ENCODE results near the gene ETHE1. TPM values are rescaled to one million over a fixed set of nuclear protein-coding genes. Genes with fewer than 3 reads are reported as not detected.
A peak's percentile ranks its signal among the peaks of the same experiment; 100 is the strongest.

ETHE1 gene
- polyA plus RNA-seq, 1 experiment, result 104 TPM

- peak overlapping the region; percentile 29 for H3K4me3 ChIP-seq (ENCODE audit: low read depth, low read length)
- H3K9me3 ChIP-seq (ENCODE audit: control insufficient read depth, insufficient read depth, low read length), result 0 out of 2 replicates have a peak, but pooled peaks cover 3% of the 10 kb centered on the region
- H3K27ac ChIP-seq (ENCODE audit: low read depth, low read length), result peak overlapping the region; percentile 70
- ChIA-PET CTCF (no interaction called here), POLR2A (interaction anchor here (3.4 kb wide), 1 partner anchor 12 kb away, joined by 12 read pairs; no protein-coding TSS in a partner anchor)
- no peak for TF ChIP-seq CTCF (IDR thresholded peaks at IDR 0.05; ENCODE audit: low read depth, low read length)
- no peaks in the 10 kb centered on the region for H3K27me3 ChIP-seq (ENCODE audit: control insufficient read depth, insufficient read depth, low read length)
- peak; percentile 88 for DNase-seq (ENCODE audit: low read depth, low spot score)
Observed at GRCh38 chr19:43474986-43475705, 51.9 kb downstream of the ETHE1 start.

GRCh38 chr19:43474487-43474886 is 52.5 kb downstream of the ETHE1 start:
- DNase-seq (ENCODE audit: low read depth, low spot score), result no peak
- POLR2A ChIA-PET, result interaction anchor here (3.4 kb wide), 1 partner anchor 11 kb away, joined by 12 read pairs; no protein-coding TSS in a partner anchor
- Histone ChIP-seq H3K27ac (ENCODE audit: low read depth, low read length) (no peak overlapping the region), H3K27me3 (ENCODE audit: control insufficient read depth, insufficient read depth, low read length) (no peaks in the 10 kb centered on the region), H3K9me3 (ENCODE audit: control insufficient read depth, insufficient read depth, low read length) (0 out of 2 replicates have a peak, but pooled peaks cover 3% of the 10 kb centered on the region), H3K4me3 (ENCODE audit: low read depth, low read length) (no peak overlapping the region)
- CTCF ChIA-PET, result no interaction called here
- TF ChIP-seq CTCF (IDR thresholded peaks at IDR 0.05; ENCODE audit: low read depth, low read length), result no peak

- Histone ChIP-seq H3K4me3 (ENCODE audit: low read depth, low read length) (no peak overlapping the region), H3K27ac (ENCODE audit: low read depth, low read length) (no peak overlapping the region), H3K27me3 (ENCODE audit: control insufficient read depth, insufficient read depth, low read length) (no peaks in the 10 kb centered on the region), H3K9me3 (ENCODE audit: control insufficient read depth, insufficient read depth, low read length) (no peaks in the 10 kb centered on the region)
- TF ChIP-seq CTCF (IDR thresholded peaks at IDR 0.05; ENCODE audit: low read depth, low read length), result no peak
- POLR2A ChIA-PET, result no interaction called here
- CTCF ChIA-PET, result no interaction called here
- DNase-seq (ENCODE audit: low read depth, low spot score), result no peak
Observed at GRCh38 chr19:43471091-43471490, 55.9 kb downstream of the ETHE1 start.

- H3K4me3 ChIP-seq (ENCODE audit: low read depth, low read length), result no peak overlapping the region
- no peak for TF ChIP-seq CTCF (IDR thresholded peaks at IDR 0.05; ENCODE audit: low read depth, low read length)
- POLR2A ChIA-PET, result no interaction called here
- H3K27me3 ChIP-seq (ENCODE audit: control insufficient read depth, insufficient read depth, low read length), result no peaks in the 10 kb centered on the region
- DNase-seq (ENCODE audit: low read depth, low spot score), result peak; percentile 24
- peaks cover 3% of the 10 kb centered on the region for H3K9me3 ChIP-seq (ENCODE audit: control insufficient read depth, insufficient read depth, low read length)
- CTCF ChIA-PET, result no interaction called here
- no peak overlapping the region for H3K27ac ChIP-seq (ENCODE audit: low read depth, low read length)
Observed at GRCh38 chr19:43470288-43470687, 56.7 kb downstream of the ETHE1 start.

- no peaks in the 10 kb centered on the region for H3K27me3 ChIP-seq (ENCODE audit: control insufficient read depth, insufficient read depth, low read length)
- H3K4me3 ChIP-seq (ENCODE audit: low read depth, low read length), result no peak overlapping the region
- ChIA-PET POLR2A (no interaction called here), CTCF (no interaction called here)
- TF ChIP-seq CTCF (IDR thresholded peaks at IDR 0.05; ENCODE audit: low read depth, low read length), result no peak
- no peak overlapping the region for H3K27ac ChIP-seq (ENCODE audit: low read depth, low read length)
- no peak for DNase-seq (ENCODE audit: low read depth, low spot score)
- H3K9me3 ChIP-seq (ENCODE audit: control insufficient read depth, insufficient read depth, low read length), result peaks cover 10% of the 10 kb centered on the region
Observed at GRCh38 chr19:43469160-43469480, 57.9 kb downstream of the ETHE1 start.

Data from AG04450 (cell line).